HG03108 (cell line): Measurements from ENCODE around the gene MMS19.
A peak's percentile ranks its signal among the peaks of the same experiment; 100 is the strongest.

Source experiments
- ATAC-seq: cut with Tn5 transposase; IDR thresholded peaks from one replicate; pipeline ENCODE4 v1.9.1; 2021; ENCODE audit warnings: moderate library complexity; ENCODE audit not compliant: unreplicated experiment

The MMS19 gene

DNA sequence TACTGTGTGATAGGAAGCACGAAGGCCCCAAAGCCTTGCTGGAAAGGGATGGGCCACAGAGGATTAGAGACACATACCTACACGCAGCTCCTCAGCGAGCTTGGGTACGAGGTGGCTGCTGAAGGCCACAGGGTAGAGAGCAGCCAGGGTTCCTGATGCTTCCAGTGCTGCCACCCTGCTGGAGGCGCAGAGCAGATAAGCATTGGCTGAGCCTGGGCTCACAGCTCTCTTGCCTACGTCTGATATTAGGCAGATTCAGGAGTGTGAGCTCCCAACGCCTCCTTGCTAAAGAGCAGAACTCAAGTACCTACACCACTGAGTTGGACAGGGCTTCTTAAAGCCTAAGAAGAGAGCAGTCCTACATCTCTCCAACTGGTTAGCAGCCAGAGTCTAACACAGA, 32.2 kb downstream of the MMS19 start:
- no peak for ATAC-seq

DNA sequence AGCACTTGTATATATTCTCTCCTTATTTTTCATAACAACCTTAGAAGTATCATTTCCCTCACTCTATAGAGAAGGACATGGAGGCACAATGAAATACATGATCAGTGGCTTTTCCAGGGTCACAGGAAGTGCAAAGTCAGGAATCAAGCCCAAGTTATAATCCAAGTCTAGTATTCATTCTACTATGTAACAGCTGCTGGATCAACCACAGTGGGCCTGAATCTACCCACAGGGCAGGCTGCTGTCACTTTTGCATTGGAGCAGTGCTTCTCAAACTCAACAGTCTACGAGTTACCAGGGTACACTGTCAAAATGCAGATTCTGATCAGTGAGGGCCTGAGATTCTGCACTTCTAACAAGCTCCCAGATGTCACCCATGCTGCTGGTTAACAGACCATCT, 34.0 kb downstream of the MMS19 start:
- no peak for ATAC-seq

DNA sequence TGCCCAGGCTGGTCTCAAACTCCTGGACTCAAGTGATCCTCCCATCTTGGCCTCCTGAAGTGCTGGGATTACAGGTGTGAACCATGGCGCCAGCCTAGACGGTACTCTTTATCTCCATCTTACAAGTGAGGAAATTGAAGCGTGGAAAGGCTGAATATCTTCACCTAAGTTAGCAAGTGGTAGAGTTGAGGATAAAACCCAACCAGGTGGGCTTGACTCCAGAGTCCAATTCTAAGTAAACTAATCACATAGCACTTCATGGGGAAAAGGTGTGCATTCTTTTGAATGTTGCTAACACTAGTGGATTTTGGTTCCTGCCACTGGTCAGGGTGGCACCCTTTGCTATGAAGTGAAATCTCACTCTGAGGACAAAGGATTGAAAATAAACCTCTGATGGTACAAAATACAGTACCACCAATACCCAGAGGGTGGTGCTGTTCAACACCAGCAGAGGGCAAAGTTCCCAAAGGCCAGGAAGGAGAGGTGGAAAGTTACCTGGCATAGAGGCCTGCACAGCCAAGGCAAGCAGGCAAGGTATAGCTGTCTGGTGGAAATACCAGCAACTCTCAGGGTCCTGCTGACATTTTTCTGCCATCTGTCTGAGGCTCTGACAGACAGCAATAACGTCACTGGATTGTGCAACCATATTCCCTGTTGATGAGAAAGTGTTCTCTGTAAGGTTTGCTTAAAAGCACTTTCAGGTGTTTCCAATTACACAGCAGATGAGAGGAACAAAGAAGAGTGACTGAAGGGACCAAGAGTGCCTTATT, 34.7 kb downstream of the MMS19 start:
- ATAC-seq = no peak

DNA sequence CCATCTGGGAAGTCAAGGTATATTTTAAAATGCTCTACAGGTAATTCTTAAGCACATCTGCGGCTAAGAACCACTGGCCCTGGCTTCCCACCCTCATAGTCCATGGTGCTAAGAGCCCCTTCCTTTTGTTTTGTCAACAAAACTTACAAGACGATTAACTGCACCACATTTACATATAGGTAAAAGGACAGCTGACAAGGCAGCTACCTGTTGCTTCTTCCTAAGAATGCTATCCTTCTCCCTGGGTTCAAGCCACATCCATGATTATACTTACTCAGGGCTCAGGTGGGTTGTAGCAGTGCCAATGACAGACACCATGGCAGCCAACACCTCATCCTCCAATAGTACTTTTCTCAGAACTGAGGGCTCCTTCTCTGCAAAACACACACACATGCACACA, 35.9 kb downstream of the MMS19 start:
- ATAC-seq = no peak

GRCh38 chr10:97459933-97460332, 38.3 kb downstream of the MMS19 start:
- no peak for ATAC-seq

DNA sequence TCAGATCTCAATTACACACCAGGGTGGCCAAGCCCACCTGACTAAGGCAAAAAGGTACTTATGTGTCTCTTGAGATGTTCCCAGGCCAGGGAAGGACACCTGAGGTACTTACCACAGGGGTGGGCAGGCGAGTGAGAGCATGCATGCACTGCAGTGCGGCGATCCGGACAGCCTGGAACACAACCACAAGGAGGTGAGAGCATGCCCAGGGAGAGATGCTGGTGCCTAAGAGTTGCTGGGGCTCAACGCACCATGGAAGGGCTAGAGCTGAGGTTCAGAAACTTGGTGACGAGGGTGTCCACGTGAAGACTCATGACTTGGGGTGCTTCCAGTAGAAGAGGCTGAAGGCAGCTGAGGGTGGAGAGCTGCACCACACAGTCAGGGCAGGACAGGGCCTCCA, 39.1 kb downstream of the MMS19 start:
- no peak for ATAC-seq

DNA sequence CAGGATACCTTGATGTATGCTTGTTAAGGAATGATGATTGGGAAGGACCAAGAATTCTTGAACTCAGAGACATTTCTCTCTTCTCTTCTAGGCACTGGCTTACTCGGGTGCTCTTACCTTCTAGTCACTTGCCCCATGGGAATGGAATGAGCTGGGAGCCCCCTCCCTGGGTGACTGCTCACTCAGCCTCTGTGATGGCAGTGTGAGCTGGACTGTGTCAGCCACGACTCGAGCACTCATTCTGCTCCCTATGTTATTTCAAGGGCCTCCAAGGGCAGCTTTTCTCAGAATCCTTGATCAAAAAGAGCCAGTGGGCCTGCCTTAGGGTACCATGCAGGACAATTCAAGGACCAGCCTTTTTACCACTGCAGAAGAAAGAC, 41.5 kb downstream of the MMS19 start:
- ATAC-seq = no peak

DNA sequence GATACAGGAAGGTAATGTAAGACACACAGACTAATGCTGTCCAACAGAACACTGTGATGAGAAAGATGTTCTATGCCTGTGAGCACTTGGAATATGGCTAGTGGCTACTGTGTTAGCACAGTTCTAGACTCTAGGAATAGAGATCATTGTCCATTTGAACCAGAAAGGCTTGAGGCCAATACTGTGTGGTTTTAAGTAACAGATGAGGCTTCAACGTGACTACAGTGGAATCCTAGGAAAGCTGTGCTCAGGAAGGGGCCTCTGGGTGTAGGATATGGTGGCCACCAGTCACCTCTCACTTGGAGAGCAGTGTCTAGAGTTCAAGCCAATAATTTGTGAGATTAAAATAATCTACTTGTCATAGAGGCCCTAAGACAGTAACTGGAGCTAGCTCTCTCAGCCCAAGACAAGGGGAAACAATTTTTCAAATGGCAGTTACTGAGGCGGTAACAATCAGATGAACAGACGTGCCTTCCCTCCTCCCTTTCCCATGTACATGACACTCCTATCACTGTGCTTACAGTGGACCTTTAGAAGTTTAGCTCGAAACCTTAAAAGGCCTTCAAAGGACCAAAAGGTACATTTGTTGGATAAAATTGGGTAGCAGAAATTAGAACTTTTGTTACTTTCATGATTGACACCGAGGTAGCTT, 42.1 kb downstream of the MMS19 start:
- ATAC-seq = no peak

GRCh38 chr10:97454330-97455036, 43.7 kb downstream of the MMS19 start:
- ATAC-seq = no peak

DNA sequence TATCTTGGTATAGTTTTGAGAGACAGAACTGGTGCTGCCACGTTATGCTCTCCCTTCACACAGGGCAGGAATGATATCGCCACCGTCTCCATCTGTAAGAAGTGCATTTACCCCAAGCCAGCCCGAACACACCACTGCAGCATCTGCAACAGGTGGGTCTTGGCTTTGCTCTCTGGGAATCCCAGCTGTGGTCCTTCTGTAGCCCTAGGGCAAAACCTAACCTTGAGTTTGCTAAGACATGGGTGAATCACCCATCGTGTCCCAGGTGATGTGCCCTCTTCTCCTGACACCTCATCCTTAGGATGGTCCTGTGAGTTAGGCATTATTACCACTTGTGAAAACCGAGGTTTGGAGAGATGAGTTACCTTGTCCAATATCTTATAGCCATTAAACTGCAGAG, 45.9 kb downstream of the MMS19 start:
- ATAC-seq = no peak

DNA sequence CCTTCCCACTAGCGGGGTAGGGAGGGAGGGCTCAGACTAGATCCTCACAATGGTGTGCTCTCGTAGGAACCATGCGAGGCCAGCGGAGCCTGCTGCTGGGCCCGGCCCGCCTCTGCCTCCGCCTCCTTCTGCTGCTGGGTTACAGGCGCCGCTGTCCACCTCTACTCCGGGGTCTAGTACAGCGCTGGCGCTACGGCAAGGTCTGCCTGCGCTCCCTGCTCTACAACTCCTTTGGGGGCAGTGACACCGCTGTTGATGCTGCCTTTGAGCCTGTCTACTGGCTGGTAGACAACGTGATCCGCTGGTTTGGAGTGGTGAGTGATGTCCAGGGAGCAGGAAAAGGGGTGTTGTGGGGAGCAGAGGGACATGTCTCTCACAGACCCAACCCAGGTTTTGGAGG, 46.6 kb downstream of the MMS19 start:
- no peak for ATAC-seq

- ATAC-seq = no peak
Observed at GRCh38 chr10:97450828-97451227, 47.4 kb downstream of the MMS19 start.

DNA sequence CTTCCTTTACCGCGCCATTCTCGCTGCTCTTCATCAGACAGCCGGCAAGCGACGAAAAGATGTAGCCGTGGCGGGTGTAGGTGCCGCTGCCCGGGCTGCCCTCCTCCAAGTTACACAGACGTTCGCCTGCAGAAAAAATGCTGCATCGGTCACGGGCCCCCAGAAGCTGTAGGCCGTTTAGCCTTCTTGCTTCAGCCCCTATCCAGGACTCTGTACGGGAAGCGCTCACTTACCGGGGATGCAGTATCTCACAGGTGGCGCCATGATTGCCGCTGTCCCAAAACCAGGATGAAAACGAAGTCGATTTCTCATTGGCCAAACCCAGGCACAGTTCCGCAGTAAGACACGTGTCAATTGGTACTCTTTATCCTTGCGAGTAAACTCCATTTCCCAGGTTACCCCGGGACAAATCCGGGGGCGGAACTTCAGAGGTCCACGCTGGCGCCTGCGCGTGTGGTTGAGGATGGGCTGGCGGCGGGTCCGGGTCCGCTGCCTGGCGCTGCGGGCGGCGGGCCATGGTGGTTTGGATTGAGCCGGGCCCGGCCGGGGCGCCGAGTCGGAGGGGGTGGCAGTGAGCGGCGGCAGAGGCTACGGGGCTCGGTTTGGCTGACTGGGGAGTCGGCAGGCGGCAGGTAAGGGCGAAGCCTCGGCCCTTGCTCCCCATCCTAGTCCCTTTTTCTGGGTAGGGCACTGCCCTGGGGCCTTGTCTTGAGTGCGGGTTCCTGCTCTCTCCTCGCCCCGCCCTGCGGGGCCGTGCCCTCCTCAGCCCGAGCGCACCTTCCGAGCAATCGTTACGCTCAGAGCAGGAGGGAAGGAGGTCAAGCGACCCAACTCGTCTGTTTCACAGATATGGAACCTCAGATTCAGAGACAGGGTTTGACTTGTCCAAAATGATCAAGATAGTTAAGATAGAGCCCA, 52.2 kb downstream of the MMS19 start, which contains the start of the genes EXOSC1 and ZDHHC16:
TSS of gene EXOSC1 (minus strand) at position 285 of the 918 bp plus-strand sequence. CDS start at position 264, 21 bp downstream.
TSS of gene ZDHHC16 (plus strand) at position 454 of the 918 bp plus-strand sequence. CDS start 5,501 bp downstream, outside the sequence.
- peak; percentile 98 for ATAC-seq

DNA sequence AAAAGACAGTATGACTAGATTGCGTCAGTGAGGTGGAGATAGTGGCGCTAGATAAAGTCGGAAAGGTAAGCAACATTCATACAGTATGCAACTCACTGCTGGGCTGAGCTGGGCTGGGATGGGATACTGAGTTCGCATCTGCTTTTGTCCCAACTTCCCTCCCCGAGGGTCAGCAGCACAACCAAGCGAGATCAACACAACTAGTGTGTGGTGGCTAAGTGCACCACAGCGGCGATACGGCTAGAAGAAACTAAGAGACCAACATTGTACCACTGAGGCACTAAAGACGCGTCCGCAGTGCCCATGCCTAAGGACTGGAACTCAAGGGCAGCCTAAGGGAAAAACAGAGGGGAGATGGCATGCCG, 52.9 kb downstream of the MMS19 start:
- ATAC-seq = no peak

DNA sequence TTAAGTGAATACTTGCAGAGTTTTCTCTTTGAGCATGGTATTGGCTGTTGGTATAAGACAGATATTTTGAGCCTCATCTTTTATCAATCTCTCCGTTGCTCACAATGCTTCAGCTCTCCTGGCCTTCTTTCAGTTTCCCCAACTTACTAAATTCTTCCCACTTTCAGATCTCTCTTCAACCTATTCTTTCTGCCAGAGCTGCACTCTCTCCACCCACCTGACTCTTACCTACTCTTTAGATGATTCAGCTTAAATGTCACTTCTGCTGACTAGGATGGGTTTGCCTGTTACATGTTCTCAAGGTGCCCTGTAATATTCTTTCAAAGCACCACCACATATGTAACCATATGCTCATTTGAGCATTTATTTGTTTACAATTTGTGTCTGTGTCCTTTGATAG, 54.0 kb downstream of the MMS19 start:
- ATAC-seq = no peak

DNA sequence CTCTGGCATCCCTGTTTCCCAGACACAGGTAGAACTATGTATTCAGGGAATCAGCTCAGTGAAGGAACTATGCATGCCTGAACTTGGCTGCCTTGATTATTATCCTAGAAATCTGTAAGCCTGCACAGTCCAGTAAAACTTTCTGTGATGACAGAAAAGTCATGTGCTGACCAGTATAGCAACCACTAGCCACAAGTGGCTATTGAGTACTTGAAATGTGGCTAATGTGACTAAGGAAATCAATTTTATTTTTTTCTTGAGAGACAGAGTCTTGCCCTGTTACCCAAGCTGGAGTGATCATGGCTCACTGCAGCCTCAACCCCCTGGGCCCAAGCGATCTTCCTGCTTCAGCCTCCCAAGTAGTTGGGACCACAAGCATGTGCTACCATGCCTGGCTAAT, 55.9 kb downstream of the MMS19 start:
- ATAC-seq = no peak

DNA sequence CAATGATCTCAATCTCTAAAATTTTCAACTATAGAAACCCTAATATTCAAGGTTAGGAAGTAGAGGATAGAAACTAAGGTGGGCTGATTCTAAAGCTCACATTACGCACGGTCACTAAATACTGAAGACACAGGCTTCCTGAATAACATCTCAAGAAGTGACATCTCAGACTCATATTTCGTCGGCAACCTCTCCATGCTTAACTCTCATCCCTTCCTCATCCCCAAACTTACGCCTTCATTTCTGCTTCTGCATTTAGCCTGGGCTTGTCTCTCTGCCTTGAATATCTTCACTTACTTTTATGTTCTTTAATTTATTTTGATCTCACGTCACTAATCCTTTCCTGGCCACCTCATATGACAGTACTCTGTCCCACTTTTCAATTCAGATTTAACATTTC, 63.0 kb downstream of the MMS19 start:
- ATAC-seq = no peak

- no peak for ATAC-seq
Observed at GRCh38 chr10:97434557-97434956, 63.7 kb downstream of the MMS19 start.

DNA sequence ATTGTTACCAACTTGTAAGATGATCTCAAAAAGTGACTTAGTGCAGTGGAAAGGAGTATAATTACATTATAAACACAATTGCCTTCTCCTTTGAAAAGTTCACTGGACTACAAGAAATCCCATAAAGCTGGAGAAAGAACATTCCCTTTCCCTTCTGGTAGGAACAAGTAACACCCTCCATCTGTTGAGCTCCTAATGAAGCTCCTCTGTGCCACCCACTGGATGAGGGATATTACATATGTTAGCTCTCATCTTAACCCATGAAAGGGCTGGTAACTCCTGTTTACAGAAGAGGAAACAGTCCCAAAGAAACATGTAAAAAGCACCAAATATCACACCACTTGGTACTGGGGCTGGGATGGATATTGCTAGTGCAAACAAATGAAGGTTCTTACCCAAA, 64.2 kb downstream of the MMS19 start:
- no peak for ATAC-seq

DNA sequence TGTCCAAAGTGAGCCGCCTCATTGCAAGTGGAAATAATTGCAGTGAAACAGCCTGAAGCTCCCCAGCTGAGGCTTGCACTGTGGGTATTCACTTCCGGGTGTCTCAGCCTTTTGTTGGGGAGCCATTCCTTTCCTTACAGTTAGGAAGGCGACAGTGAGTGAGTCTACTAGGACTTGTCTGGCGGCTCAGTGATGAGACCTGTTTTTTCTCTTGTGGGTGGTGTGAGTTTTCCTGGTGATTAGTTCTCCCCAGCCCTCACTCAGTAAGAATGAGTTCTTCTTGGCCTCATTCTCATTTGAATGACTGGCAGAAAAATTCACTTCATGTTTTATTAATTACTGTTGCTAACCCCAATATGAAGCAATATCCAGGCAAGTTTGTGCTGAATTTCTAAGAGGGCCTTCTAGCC, 69.6 kb downstream of the MMS19 start:
- no peak for ATAC-seq
